Activated T-cell treated with anti-CD3 and anti-CD28 coated beads, Interleukin-2, amount 50 U/mL, for 4 hours (primary cell): ENCODE measurements around the gene ARSK. TPM values are rescaled to one million over a fixed set of nuclear protein-coding genes. Genes with fewer than 3 reads are reported as not detected.

ENCODE experiments used
- ATAC-seq, 2 donors: fragments of 200-7000 bp; cut with Tn5 transposase; one replicate each; pipeline ENCODE4 v1.10.0; 2021
- DNase-seq: peaks from one replicate; pipeline ENCODE4 v3.0.0-alpha.2; 2020
- H3K27me3 Mint-ChIP-seq: one replicate; pipeline ENCODE4 v1.8.0; 2021; ENCODE audit warnings: low read depth, mixed read lengths
- H3K36me3 Mint-ChIP-seq: one replicate; pipeline ENCODE4 v1.8.0; 2022; ENCODE audit warnings: mixed read lengths; ENCODE audit not compliant: insufficient read depth
- H3K4me1 Mint-ChIP-seq: one replicate; pipeline ENCODE4 v1.8.0; 2021; ENCODE audit warnings: low read depth, mixed read lengths
- H3K4me3 Mint-ChIP-seq: one replicate; pipeline ENCODE4 v1.8.0; 2021; ENCODE audit warnings: mild to moderate bottlenecking, moderate library complexity, mixed read lengths
- H3K9me3 Mint-ChIP-seq: one replicate; pipeline ENCODE4 v1.8.0; 2021; ENCODE audit warnings: mixed read lengths
- total RNA-seq, 3 donors: library from RNA; stranded (reverse); gene quantifications; one replicate each; pipeline ENCODE4 v1.2.1, GENCODE V29; 2021

Gene ARSK
- total RNA-seq: 1 to 10 TPM; 4.2 to 5.0 (median 4.6) TPM

GRCh38 chr5:95554647-95555548 is at the start of gene ARSK, which contains the start of gene SKIC3:
Gene ARSK, plus strand, starts transcription at chr5:95555101. Its CDS starts 178 bp downstream, at chr5:95555279.
Gene SKIC3, minus strand, starts transcription at chr5:95554977. Its CDS starts 7,827 bp downstream, at chr5:95547150.
- peak; percentile 92 for ATAC-seq
- peaks cover 35% of the 10 kb centered on the region for H3K4me1 Mint-ChIP-seq
- peaks cover 16% of the 10 kb centered on the region for H3K36me3 Mint-ChIP-seq
- H3K27me3 Mint-ChIP-seq: no peaks in the 10 kb centered on the region
- no peaks in the 10 kb centered on the region for H3K9me3 Mint-ChIP-seq
- peak; percentile 85 for DNase-seq
- H3K4me3 Mint-ChIP-seq: peak within 1 kb of the TSS; percentile 94

GRCh38 chr5:95508550-95508949 is 46.4 kb upstream of the ARSK start:
- DNase-seq (no peak), ATAC-seq (no peak)
- Mint-ChIP-seq H3K4me3 (no peak overlapping the region), H3K4me1 (no peaks in the 10 kb centered on the region), H3K9me3 (no peaks in the 10 kb centered on the region), H3K36me3 (peaks cover 44% of the 10 kb centered on the region), H3K27me3 (no peaks in the 10 kb centered on the region)

GRCh38 chr5:95511606-95512005 is 43.3 kb upstream of the ARSK start:
- H3K36me3 Mint-ChIP-seq: peaks cover 46% of the 10 kb centered on the region
- H3K4me3 Mint-ChIP-seq: no peak overlapping the region
- H3K27me3 Mint-ChIP-seq: no peaks in the 10 kb centered on the region
- no peaks in the 10 kb centered on the region for H3K4me1 Mint-ChIP-seq
- no peak for DNase-seq
- H3K9me3 Mint-ChIP-seq: no peaks in the 10 kb centered on the region
- ATAC-seq: no peak

- no peaks in the 10 kb centered on the region for H3K9me3 Mint-ChIP-seq
- H3K27me3 Mint-ChIP-seq: no peaks in the 10 kb centered on the region
- ATAC-seq (no peak), DNase-seq (no peak)
- H3K4me3 Mint-ChIP-seq: no peak overlapping the region
- H3K4me1 Mint-ChIP-seq: no peaks in the 10 kb centered on the region
- peaks cover 40% of the 10 kb centered on the region for H3K36me3 Mint-ChIP-seq
These were observed 36.5 kb upstream of the ARSK start for GRCh38 chr5:95518417-95518816.

GRCh38 chr5:95519151-95519550 is 35.8 kb upstream of the ARSK start:
- Mint-ChIP-seq H3K4me3 (no peak overlapping the region), H3K9me3 (no peaks in the 10 kb centered on the region), H3K27me3 (no peaks in the 10 kb centered on the region), H3K36me3 (peaks cover 42% of the 10 kb centered on the region), H3K4me1 (no peaks in the 10 kb centered on the region)
- ATAC-seq (no peak), DNase-seq (no peak)

GRCh38 chr5:95519681-95520080 is 35.2 kb upstream of the ARSK start:
- DNase-seq (no peak), ATAC-seq (no peak)
- no peaks in the 10 kb centered on the region for H3K4me1 Mint-ChIP-seq
- no peaks in the 10 kb centered on the region for H3K9me3 Mint-ChIP-seq
- H3K4me3 Mint-ChIP-seq: no peak overlapping the region
- no peaks in the 10 kb centered on the region for H3K27me3 Mint-ChIP-seq
- peaks cover 42% of the 10 kb centered on the region for H3K36me3 Mint-ChIP-seq

GRCh38 chr5:95520206-95520605 is 34.7 kb upstream of the ARSK start:
- ATAC-seq (no peak), DNase-seq (no peak)
- Mint-ChIP-seq H3K27me3 (no peaks in the 10 kb centered on the region), H3K4me1 (no peaks in the 10 kb centered on the region), H3K4me3 (no peak overlapping the region), H3K9me3 (no peaks in the 10 kb centered on the region), H3K36me3 (peaks cover 39% of the 10 kb centered on the region)

GRCh38 chr5:95524423-95524822 is 30.5 kb upstream of the ARSK start:
- Mint-ChIP-seq H3K9me3 (no peaks in the 10 kb centered on the region), H3K36me3 (peaks cover 45% of the 10 kb centered on the region), H3K4me1 (peaks cover 1% of the 10 kb centered on the region), H3K27me3 (no peaks in the 10 kb centered on the region), H3K4me3 (no peak overlapping the region)
- DNase-seq (no peak), ATAC-seq (no peak)

GRCh38 chr5:95526871-95527270 is 28.0 kb upstream of the ARSK start:
- Mint-ChIP-seq H3K36me3 (peaks cover 36% of the 10 kb centered on the region), H3K4me1 (peaks cover 1% of the 10 kb centered on the region), H3K9me3 (no peaks in the 10 kb centered on the region), H3K4me3 (no peak overlapping the region), H3K27me3 (no peaks in the 10 kb centered on the region)
- ATAC-seq: no peak
- DNase-seq: no peak

GRCh38 chr5:95528565-95528964 is 26.3 kb upstream of the ARSK start:
- Mint-ChIP-seq H3K4me3 (no peak overlapping the region), H3K27me3 (no peaks in the 10 kb centered on the region), H3K4me1 (peaks cover 6% of the 10 kb centered on the region), H3K9me3 (no peaks in the 10 kb centered on the region), H3K36me3 (peaks cover 35% of the 10 kb centered on the region)
- DNase-seq (no peak), ATAC-seq (no peak)

GRCh38 chr5:95530416-95530815 is 24.5 kb upstream of the ARSK start:
- ATAC-seq (no peak), DNase-seq (no peak)
- Mint-ChIP-seq H3K4me1 (peaks cover 8% of the 10 kb centered on the region), H3K27me3 (no peaks in the 10 kb centered on the region), H3K36me3 (peaks cover 46% of the 10 kb centered on the region), H3K4me3 (no peak overlapping the region), H3K9me3 (no peaks in the 10 kb centered on the region)

GRCh38 chr5:95531491-95531890 is 23.4 kb upstream of the ARSK start:
- peaks cover 45% of the 10 kb centered on the region for H3K36me3 Mint-ChIP-seq
- ATAC-seq: no peak
- no peaks in the 10 kb centered on the region for H3K27me3 Mint-ChIP-seq
- peaks cover 8% of the 10 kb centered on the region for H3K4me1 Mint-ChIP-seq
- no peak overlapping the region for H3K4me3 Mint-ChIP-seq
- no peak for DNase-seq
- H3K9me3 Mint-ChIP-seq: no peaks in the 10 kb centered on the region

- H3K4me3 Mint-ChIP-seq: no peak overlapping the region
- no peaks in the 10 kb centered on the region for H3K9me3 Mint-ChIP-seq
- ATAC-seq: no peak
- no peak for DNase-seq
- peaks cover 43% of the 10 kb centered on the region for H3K36me3 Mint-ChIP-seq
- H3K4me1 Mint-ChIP-seq: peaks cover 8% of the 10 kb centered on the region
- no peaks in the 10 kb centered on the region for H3K27me3 Mint-ChIP-seq
These were observed 22.5 kb upstream of the ARSK start for GRCh38 chr5:95532415-95532814.

GRCh38 chr5:95533106-95533505 is 21.8 kb upstream of the ARSK start:
- Mint-ChIP-seq H3K4me1 (peaks cover 8% of the 10 kb centered on the region), H3K27me3 (no peaks in the 10 kb centered on the region), H3K9me3 (no peaks in the 10 kb centered on the region), H3K36me3 (peaks cover 37% of the 10 kb centered on the region), H3K4me3 (no peak overlapping the region)
- DNase-seq (no peak), ATAC-seq (no peak)

GRCh38 chr5:95533761-95534160 is 21.1 kb upstream of the ARSK start:
- Mint-ChIP-seq H3K36me3 (peaks cover 37% of the 10 kb centered on the region), H3K4me3 (no peak overlapping the region), H3K4me1 (peaks cover 7% of the 10 kb centered on the region), H3K9me3 (no peaks in the 10 kb centered on the region), H3K27me3 (no peaks in the 10 kb centered on the region)
- ATAC-seq: no peak
- DNase-seq: no peak
